K562 (cell line): ENCODE results near the gene SIX1. TPM values are rescaled to one million over a fixed set of nuclear protein-coding genes. Genes with fewer than 3 reads are reported as not detected.

Experiments used
- ATAC-seq: fragments of 200-7000 bp; cut with Tn5 transposase; 3 replicates; pipeline ENCODE4 v1.9.1; 2020; ENCODE audit warnings: moderate library complexity
- BruUV-seq: library from RNA; stranded (reverse); fragments of 400-500 nt; replicated peaks from 2 replicates; lab custom pipeline; 2021; lab: Mats Ljungman, UMichigan
- CTCF ChIA-PET: fragments of 300-600 bp; formaldehyde crosslinking; extraction: SDS; loops from one replicate; lab custom pipeline; 2021; ENCODE audit warnings: low intra/inter-chr PET ratio; lab: Yijun Ruan, JAX
- POLR2A ChIA-PET: fragments of 300-600, 350-650 bp; sonication (Branson Sonifier 250); formaldehyde crosslinking; extraction: SDS; loops from one replicate; lab custom pipeline; 2021; ENCODE audit warnings: antibody characterized with exemption, inconsistent platforms; lab: Yijun Ruan, JAX
- DNase-seq, 4 experiments: peaks; one replicate each; pipeline versions ENCODE4 v3.0.0 to v3.0.0-alpha.2; 2011 to 2018; ENCODE audit warnings: low spot score in 3 of 4, mixed read lengths in 3 of 4; ENCODE audit errors: extremely low read depth in 1 of 4
- FAIRE-seq: peaks from 2 replicates; lab custom pipeline; 2011; peaks lifted over from hg19 to GRCh38; lab: Jason Lieb, UNC
- H2AFZ ChIP-seq: 2 replicates; pipeline ENCODE4 v1.6.0; 2011; ENCODE audit warnings: low read depth, low read length, control low read depth, inconsistent platforms
- H3K27ac ChIP-seq: fragments of 200-600 bp; 3 replicates; pipeline ENCODE4 v1.8.0; 2011; ENCODE audit warnings: low read depth, mild to moderate bottlenecking, control low read depth, inconsistent platforms, low read length, moderate library complexity, mixed read lengths; ENCODE audit errors: extremely low read depth
- H3K27me3 ChIP-seq, 2 experiments: fragments of 300-600 bp in 1 of 2; 2 replicates in 1 of 2; 3 replicates in 1 of 2; pipeline versions ENCODE4 v1.6.0 to v1.8.0; 2011; ENCODE audit warnings: inconsistent platforms in 2 of 2, low read length in 2 of 2, mild to moderate bottlenecking in 1 of 2, mixed read lengths in 1 of 2, moderate library complexity in 1 of 2; ENCODE audit not compliant: control insufficient read depth in 2 of 2, insufficient read depth in 2 of 2
- H3K36me3 ChIP-seq: fragments of 300-600 bp; 3 replicates; pipeline ENCODE4 v1.8.0; 2011; ENCODE audit warnings: mild to moderate bottlenecking, low read length, inconsistent platforms; ENCODE audit not compliant: control insufficient read depth, insufficient read depth
- H3K4me1 ChIP-seq, 2 experiments: fragments of 200-600 bp in 1 of 2; replicated peaks in 1 of 2; 2 replicates in 1 of 2; 3 replicates in 1 of 2; pipeline versions ENCODE4 v1.5.1 to v1.8.0; 2011; ENCODE audit warnings: inconsistent platforms in 2 of 2, low read length in 2 of 2, mild to moderate bottlenecking in 1 of 2, mixed read lengths in 1 of 2, moderate library complexity in 1 of 2; ENCODE audit not compliant: control insufficient read depth in 2 of 2, insufficient read depth in 2 of 2
- H3K4me2 ChIP-seq: 2 replicates; pipeline ENCODE4 v1.6.1; 2011; ENCODE audit warnings: low read length, control low read depth, inconsistent platforms, mixed read lengths; ENCODE audit not compliant: insufficient read depth
- H3K4me3 ChIP-seq: fragments of 200-600 bp; sonication (generic), shearing (Covaris generic); 2 replicates; pipeline ENCODE4 v1.5.1; 2016; ENCODE audit warnings: control low read depth, inconsistent platforms
- H3K79me2 ChIP-seq: fragments of 200-600 bp; 3 replicates; pipeline ENCODE4 v1.8.0; 2011; ENCODE audit warnings: low read length, inconsistent platforms; ENCODE audit not compliant: control insufficient read depth, insufficient read depth
- H3K9ac ChIP-seq, 2 experiments: 2 replicates each; pipeline versions ENCODE4 v1.6.0 to v1.6.1; 2011; ENCODE audit warnings: low read depth in 2 of 2, low read length in 2 of 2, control low read depth in 1 of 2, inconsistent platforms in 1 of 2, mild to moderate bottlenecking in 1 of 2, mixed read lengths in 1 of 2; ENCODE audit not compliant: insufficient read depth in 1 of 2
- H3K9me1 ChIP-seq: one replicate; pipeline ENCODE4 v1.6.0; 2011; ENCODE audit warnings: inconsistent platforms, mild to moderate bottlenecking, low read length, moderate library complexity; ENCODE audit not compliant: control insufficient read depth, insufficient read depth
- H3K9me3 ChIP-seq: replicated peaks from 2 replicates; pipeline ENCODE4 v1.5.1; 2011; ENCODE audit warnings: low read depth, low read length, inconsistent platforms; ENCODE audit not compliant: control insufficient read depth, insufficient read depth
- H4K20me1 ChIP-seq: replicated peaks from 2 replicates; pipeline ENCODE4 v1.6.1; 2011; ENCODE audit warnings: low read length, inconsistent platforms, mixed read lengths; ENCODE audit not compliant: control insufficient read depth, insufficient read depth
- CBX1 ChIP-seq: sonication (generic); IDR thresholded peaks from 2 replicates; pipeline ENCODE4 v1.6.1; 2016; ENCODE audit warnings: antibody characterized with exemption, low read depth, mild to moderate bottlenecking
- HOXB6 ChIP-seq: fragments of 250-450 bp; sonication (Bioruptor Pico); IDR thresholded peaks from 2 replicates; pipeline ENCODE4 v1.5.1; 2022; ENCODE audit warnings: mild to moderate bottlenecking, borderline replicate concordance
- KAT7 ChIP-seq: sonication (generic); formaldehyde crosslinking; IDR thresholded peaks from 2 replicates; pipeline ENCODE4 v1.8.0; 2022; ENCODE audit warnings: missing genetic modification reagents, mild to moderate bottlenecking, borderline replicate concordance
- KLF16 ChIP-seq: IDR thresholded peaks from 2 replicates; pipeline ENCODE4 v1.6.1; 2016; ENCODE audit warnings: antibody characterized with exemption
- NFE2L1 ChIP-seq: fragments of 450-650 bp; IDR thresholded peaks from 2 replicates; pipeline ENCODE4 v1.6.1; 2016; ENCODE audit warnings: missing genetic modification characterization, low read depth, mild to moderate bottlenecking, missing compliant biosample characterization, moderate library complexity, borderline replicate concordance
- NR2C1 ChIP-seq, 2 experiments: fragments of 450-650 bp; IDR thresholded peaks; 2 replicates each; pipeline ENCODE4 v1.6.1; 2017; ENCODE audit warnings: mild to moderate bottlenecking in 2 of 2, antibody characterized with exemption in 1 of 2, inconsistent platforms in 1 of 2, missing compliant biosample characterization in 1 of 2, missing genetic modification characterization in 1 of 2
- NUFIP1 ChIP-seq: fragments of 450-650 bp; IDR thresholded peaks from 2 replicates; pipeline ENCODE4 v1.6.1; 2018; ENCODE audit not compliant: partially characterized antibody
- PRPF4 ChIP-seq: fragments of 200-400 bp; formaldehyde crosslinking; IDR thresholded peaks from one replicate; pipeline ENCODE4 v1.6.1; 2017; ENCODE audit warnings: low read length, low read depth, mild to moderate bottlenecking; ENCODE audit not compliant: insufficient read depth, poor library complexity, severe bottlenecking
- SPI1 ChIP-seq: IDR thresholded peaks from 2 replicates; pipeline ENCODE4 v1.6.1; 2011; ENCODE audit warnings: low read depth, low read length, control low read depth, borderline replicate concordance
- SUPT5H ChIP-seq: fragments of 450-650 bp; IDR thresholded peaks from 2 replicates; pipeline ENCODE4 v1.6.1; 2016
- ZNF324 ChIP-seq: fragments of 250-450 bp; sonication (Bioruptor Pico); IDR thresholded peaks from 2 replicates; pipeline ENCODE4 v1.4.0; 2020; ENCODE audit warnings: mild to moderate bottlenecking
- ZNF398 ChIP-seq: fragments of 250-450 bp; sonication (Bioruptor Pico); IDR thresholded peaks from 2 replicates; pipeline ENCODE4 v1.8.0; 2021; ENCODE audit warnings: moderate library complexity, mild to moderate bottlenecking, inconsistent platforms
- WGBS: fragments of 100-300 bp; shearing (Covaris generic); methylation state at CpG from one replicate; pipeline ENCODE4 v1.1.6; 2016; ENCODE audit warnings: low coverage, mixed read lengths; ENCODE audit not compliant: insufficient coverage; ENCODE audit errors: missing lambda C conversion rate; 5-methylcytosine and 5-hydroxymethylcytosine counted together
- in situ Hi-C: fragments of 300-500 bp; cut with MboI; formaldehyde crosslinking; loops from 4 replicates; pipeline ENCODE4 v1.15.0; 2018; ENCODE audit warnings: inconsistent platforms, mixed read lengths
- intact Hi-C: fragments of 100-400 bp; cut with micrococcal nuclease; formaldehyde crosslinking; loops from 2 replicates; pipeline ENCODE4 v1.14.2; 2022
- polyA plus RNA-seq, 8 experiments: library from polyadenylated mRNA; depleted of rRNA in 4 of 8; stranded (reverse) in 5 of 8; unstranded in 3 of 8; fragments of >200 nt; fragmentation: Nextera tagmentation in 2 of 8; fragmentation: Illumina TruSeq in 1 of 8; extraction: Ambion mirVana in 2 of 8; extraction: Trizol in 1 of 8; gene quantifications; 2 replicates each; pipeline versions ENCODE4 v1.2.1 to v1.2.3, GENCODE V29; 2011 to 2014; ENCODE audit warnings: inconsistent platforms in 1 of 8, missing spikeins in 1 of 8
- total RNA-seq, 7 experiments: library from RNA; depleted of rRNA in 6 of 7; stranded (reverse); fragments of >200 nt in 6 of 7; fragmentation: Illumina TruSeq in 2 of 7; extraction: Trizol in 2 of 7; gene quantifications; 2 replicates each; pipeline versions ENCODE4 v1.2.1 to v1.2.3, GENCODE V29; 2011 to 2021; ENCODE audit warnings: low replicate concordance in 1 of 7

SIX1 gene
- total and polyA plus RNA-seq, 9 of the 15 experiments (the other 6 are each of a cell fraction or from before 2014, with no cell fraction given), result 0.27 to 0.80 (median 0.45) TPM

GRCh38 chr14:60691383-60692113 lies 42.3 kb upstream of the SIX1 start:
- no TSS peak for BruUV-seq
- POLR2A ChIA-PET, result no interaction called here
- no peaks in the 10 kb centered on the region for H3K9me1 ChIP-seq
- FAIRE-seq, result no peak
- H3K4me1 ChIP-seq, result no peaks in the 10 kb centered on the region
- no peak for TF ChIP-seq NFE2L1
- TF ChIP-seq NUFIP1, result no peak
- TF ChIP-seq PRPF4, result no peak
- no peak for TF ChIP-seq ZNF324 (CRISPR knock-in tag)
- H3K27ac ChIP-seq, result no peak overlapping the region
- no peaks in the 10 kb centered on the region for H3K9me3 ChIP-seq
- no peaks in the 10 kb centered on the region for H3K36me3 ChIP-seq
- no peaks in the 10 kb centered on the region for H3K79me2 ChIP-seq
- ATAC-seq, result no peak
- no peak overlapping the region for H3K9ac ChIP-seq
- in situ Hi-C loops, result no loop called here
- H3K27me3 ChIP-seq, result no peaks in the 10 kb centered on the region
- CTCF ChIA-PET, result no interaction called here
- H3K4me3 ChIP-seq, result no peak overlapping the region
- 7% methylated on average over 3 of the region's 3 CpGs for WGBS
- intact Hi-C loops, result no loop called here
- H4K20me1 ChIP-seq, result no peaks in the 10 kb centered on the region
- no peak for DNase-seq
- H2AFZ ChIP-seq, result no peak overlapping the region
- no peak overlapping the region for H3K4me2 ChIP-seq

GRCh38 chr14:60686865-60687264 lies 37.6 kb upstream of the SIX1 start:
- H4K20me1 ChIP-seq, result no peaks in the 10 kb centered on the region
- TF ChIP-seq SUPT5H (no peak), KLF16 (no peak), KAT7 (CRISPR knock-in tag) (no peak), SPI1 (no peak), HOXB6 (CRISPR knock-in tag) (no peak), CBX1 (no peak), ZNF398 (no peak), NR2C1 (IDR thresholded peaks at IDR 0.05) (no peak), NR2C1 (tag; IDR thresholded peaks at IDR 0.05) (no peak)

More at GRCh38 chr14:60686865-60687264, 37.6 kb upstream of the SIX1 start:
- H3K4me1 ChIP-seq, result no peaks in the 10 kb centered on the region
- no peaks in the 10 kb centered on the region for H3K79me2 ChIP-seq
- FAIRE-seq (no peak), ATAC-seq (no peak), DNase-seq (no peak)
- ChIA-PET POLR2A (no interaction called here), CTCF (no interaction called here)
- no TSS peak for BruUV-seq
- H3K4me3 ChIP-seq, result no peak overlapping the region
- H3K27ac ChIP-seq, result no peak overlapping the region
- no peak overlapping the region for H3K4me2 ChIP-seq
- no peak overlapping the region for H3K9ac ChIP-seq
- H3K27me3 ChIP-seq, result no peaks in the 10 kb centered on the region
- no peaks in the 10 kb centered on the region for H3K9me3 ChIP-seq
- no peaks in the 10 kb centered on the region for H3K9me1 ChIP-seq
- no peak overlapping the region for H2AFZ ChIP-seq
- in situ Hi-C loops (no loop called here), intact Hi-C loops (no loop called here)
- no peaks in the 10 kb centered on the region for H3K36me3 ChIP-seq
